A673 (cell line): Measurements from ENCODE around the gene TSSK2. TPM values are rescaled to one million over a fixed set of nuclear protein-coding genes. Genes with fewer than 3 reads are reported as not detected.

Experiments
- BruUV-seq: library from RNA; stranded (reverse); fragments of 400-500 nt; replicated peaks from 2 replicates; lab custom pipeline; 2021; lab: Mats Ljungman, UMichigan
- CTCF ChIA-PET: fragments of 300-600 bp; sonication (Branson Sonifier 250); formaldehyde crosslinking; loops from one replicate; lab custom pipeline; 2022; ENCODE audit warnings: antibody characterized with exemption; lab: Charles Lee
- POLR2A ChIA-PET: fragments of 300-600 bp; sonication (Branson Sonifier 250); formaldehyde crosslinking; loops from one replicate; lab custom pipeline; 2022; ENCODE audit warnings: antibody characterized with exemption; ENCODE audit not compliant: low non-redundant PET; lab: Charles Lee
- DNase-seq: peaks from one replicate; pipeline ENCODE4 v3.0.0-alpha.2; 2015; ENCODE audit warnings: low spot score
- H3K27ac ChIP-seq: fragments of 200-600 bp; sonication (generic); 2 replicates; pipeline ENCODE4 v1.5.1; 2016; ENCODE audit warnings: mixed run types, low read depth, mild to moderate bottlenecking, mixed read lengths, antibody characterized with exemption, low read length; ENCODE audit not compliant: poor library complexity, severe bottlenecking
- H3K27me3 ChIP-seq: fragments of 200-600 bp; sonication (generic); replicated peaks from 2 replicates; pipeline ENCODE4 v1.6.1; 2017; ENCODE audit warnings: mixed run types, low read depth, mild to moderate bottlenecking, mixed read lengths, antibody characterized with exemption, low read length; ENCODE audit not compliant: insufficient read depth, poor library complexity
- H3K36me3 ChIP-seq: fragments of 200-600 bp; sonication (generic); 2 replicates; pipeline ENCODE4 v1.6.1; 2016; ENCODE audit warnings: mixed run types, mild to moderate bottlenecking, mixed read lengths, antibody characterized with exemption, low read length; ENCODE audit not compliant: insufficient read depth, poor library complexity, severe bottlenecking
- H3K4me1 ChIP-seq: fragments of 200-600 bp; sonication (generic); 2 replicates; pipeline ENCODE4 v1.6.1; 2017; ENCODE audit warnings: mixed run types, mild to moderate bottlenecking, mixed read lengths, antibody characterized with exemption, low read length; ENCODE audit not compliant: insufficient read depth, poor library complexity, severe bottlenecking
- H3K4me3 ChIP-seq: fragments of 200-600 bp; sonication (generic); 2 replicates; pipeline ENCODE4 v1.5.1; 2016; ENCODE audit warnings: low read depth, mixed run types, mild to moderate bottlenecking, mixed read lengths, low read length; ENCODE audit not compliant: poor library complexity, severe bottlenecking
- H3K9me3 ChIP-seq: fragments of 200-600 bp; sonication (generic); 2 replicates; pipeline ENCODE4 v1.6.1; 2016; ENCODE audit warnings: mixed run types, low read depth, mild to moderate bottlenecking, mixed read lengths, antibody characterized with exemption, low read length; ENCODE audit not compliant: poor library complexity, severe bottlenecking
- CTCF ChIP-seq: fragments of 300-800, 200-600 bp; sonication (generic); conservative IDR thresholded peaks from 2 replicates; pipeline ENCODE4 v1.5.1; 2017; ENCODE audit warnings: low read depth, mild to moderate bottlenecking, antibody characterized with exemption, low read length, moderate library complexity, mixed read lengths
- EZH2 ChIP-seq: fragments of 200-600 bp; sonication (generic); IDR thresholded peaks from 2 replicates; pipeline ENCODE4 v1.6.1; 2017; ENCODE audit warnings: borderline replicate concordance, low read depth, mild to moderate bottlenecking, mixed read lengths, antibody characterized with exemption, low read length; ENCODE audit not compliant: poor library complexity, severe bottlenecking
- intact Hi-C: fragments of 100-400 bp; cut with micrococcal nuclease; formaldehyde crosslinking; loops from one replicate; pipeline ENCODE4 v1.10.0; 2022; ENCODE audit not compliant: unreplicated experiment
- total RNA-seq: library from RNA; stranded (reverse); gene quantifications from 2 replicates; pipeline ENCODE4 v1.2.3, GENCODE V29; 2021

TSSK2 gene
- total RNA-seq, 1 experiment from 2014 or later, result not detected

DNA sequence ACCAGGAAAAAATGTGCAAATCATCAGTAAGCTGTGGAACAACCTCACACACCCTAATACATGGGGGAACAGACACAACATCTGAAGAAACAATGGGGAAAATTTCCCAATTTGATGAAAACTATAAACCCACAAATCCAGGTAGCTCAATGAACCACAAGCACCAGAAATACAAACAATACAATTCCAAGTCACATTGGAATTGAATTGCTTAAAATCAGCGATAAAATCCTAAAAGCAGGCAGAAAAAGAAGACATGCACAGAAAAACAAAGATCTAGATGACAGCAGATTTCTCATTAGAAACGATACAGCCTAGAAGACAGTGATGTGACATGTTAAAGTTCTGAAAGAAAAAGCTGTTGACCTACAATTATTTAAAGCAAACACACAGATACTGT, 40.9 kb upstream of the TSSK2 start:
- BruUV-seq, result no TSS peak
- TF ChIP-seq EZH2 (no peak), CTCF (no peak)
- POLR2A ChIA-PET, result no interaction called here

DNA sequence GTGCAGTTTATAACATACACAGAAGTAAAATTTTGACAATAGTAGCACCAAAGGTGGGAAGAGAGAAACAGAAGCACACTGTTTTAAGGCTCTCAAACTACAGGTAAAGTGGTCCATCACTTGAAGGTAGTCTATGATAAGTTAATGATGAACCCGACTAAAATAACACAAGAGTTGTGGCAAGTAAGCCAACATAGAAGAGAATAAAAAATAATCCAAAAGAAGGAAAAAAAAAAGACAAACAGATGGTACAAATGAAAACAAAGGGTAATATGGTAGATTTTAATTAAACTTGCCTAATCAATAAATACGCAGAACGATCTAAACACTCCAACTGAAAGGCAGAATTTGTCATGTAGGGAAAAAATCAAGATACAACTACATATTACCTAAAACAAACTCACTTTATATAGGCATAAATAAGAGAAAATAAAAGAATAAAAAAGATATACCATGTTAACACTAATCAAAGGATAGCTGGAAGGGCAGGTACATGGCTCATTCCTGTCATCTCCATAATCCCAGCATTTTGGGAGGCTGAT, 40.5 kb upstream of the TSSK2 start:
- POLR2A ChIA-PET, result no interaction called here
- DNase-seq, result no peak
- H3K27ac ChIP-seq, result no peak overlapping the region
- no peak overlapping the region for H3K4me3 ChIP-seq
- H3K27me3 ChIP-seq, result no peaks in the 10 kb centered on the region
- intact Hi-C loops, result no loop called here
- H3K9me3 ChIP-seq, result no peaks in the 10 kb centered on the region
- CTCF ChIA-PET, result no interaction called here
- peaks cover 9% of the 10 kb centered on the region for H3K4me1 ChIP-seq
- BruUV-seq, result no TSS peak
- no peaks in the 10 kb centered on the region for H3K36me3 ChIP-seq
- TF ChIP-seq EZH2, result no peak
- TF ChIP-seq CTCF, result no peak

More for the DNA sequence above, 40.9 kb upstream of the TSSK2 start:
- no peaks in the 10 kb centered on the region for H3K27me3 ChIP-seq
- H3K36me3 ChIP-seq, result no peaks in the 10 kb centered on the region
- CTCF ChIA-PET, result no interaction called here
- no peak for DNase-seq
- no peaks in the 10 kb centered on the region for H3K9me3 ChIP-seq
- H3K27ac ChIP-seq, result no peak overlapping the region
- intact Hi-C loops, result no loop called here
- peaks cover 14% of the 10 kb centered on the region for H3K4me1 ChIP-seq
- H3K4me3 ChIP-seq, result no peak overlapping the region

- H3K36me3 ChIP-seq, result no peaks in the 10 kb centered on the region
- no peak overlapping the region for H3K4me3 ChIP-seq
- no peak overlapping the region for H3K27ac ChIP-seq
- CTCF ChIA-PET, result no interaction called here
- H3K9me3 ChIP-seq, result no peaks in the 10 kb centered on the region
- no TSS peak for BruUV-seq
- POLR2A ChIA-PET, result no interaction called here
- no peak for DNase-seq
- intact Hi-C loops, result no loop called here
- no peaks in the 10 kb centered on the region for H3K4me1 ChIP-seq
- H3K27me3 ChIP-seq, result no peaks in the 10 kb centered on the region
- TF ChIP-seq EZH2 (no peak), CTCF (no peak)
Measured at GRCh38 chr22:19092725-19093124, 38.4 kb upstream of the TSSK2 start.
